HCT116 (cell line): Measurements from ENCODE around the gene NOC4L.

Experiments used
- CEBPB ChIP-seq: IDR thresholded peaks from 2 replicates; pipeline ENCODE4 v1.6.1; 2012; ENCODE audit warnings: low read depth
- POLR2AphosphoS5 ChIP-seq: IDR thresholded peaks from 2 replicates; pipeline ENCODE4 v1.6.1; 2011; ENCODE audit warnings: mild to moderate bottlenecking, low read depth, low read length, moderate library complexity
- RAD21 ChIP-seq: IDR thresholded peaks from 2 replicates; pipeline ENCODE4 v1.6.1; 2012; ENCODE audit warnings: low read depth, mild to moderate bottlenecking
- TF ChIP-seq, protein P1 (sequence below), 3 experiments: fragments of 200-600 bp in 1 of 3; sonication (generic) in 1 of 3; IDR thresholded peaks in 2 of 3; conservative IDR thresholded peaks in 1 of 3; 2 replicates each; pipeline ENCODE4 v1.5.1; 2012 to 2017; ENCODE audit warnings: low read depth in 2 of 3, low read length in 2 of 3, antibody characterized with exemption in 1 of 3, borderline replicate concordance in 1 of 3, control low read depth in 1 of 3, mild to moderate bottlenecking in 1 of 3, mixed read lengths in 1 of 3, mixed run types in 1 of 3, moderate library complexity in 1 of 3; ENCODE audit not compliant: insufficient read depth in 1 of 3
- TF ChIP-seq, protein P2 (sequence below): IDR thresholded peaks from 2 replicates; pipeline ENCODE4 v1.6.1; 2012

DNA sequence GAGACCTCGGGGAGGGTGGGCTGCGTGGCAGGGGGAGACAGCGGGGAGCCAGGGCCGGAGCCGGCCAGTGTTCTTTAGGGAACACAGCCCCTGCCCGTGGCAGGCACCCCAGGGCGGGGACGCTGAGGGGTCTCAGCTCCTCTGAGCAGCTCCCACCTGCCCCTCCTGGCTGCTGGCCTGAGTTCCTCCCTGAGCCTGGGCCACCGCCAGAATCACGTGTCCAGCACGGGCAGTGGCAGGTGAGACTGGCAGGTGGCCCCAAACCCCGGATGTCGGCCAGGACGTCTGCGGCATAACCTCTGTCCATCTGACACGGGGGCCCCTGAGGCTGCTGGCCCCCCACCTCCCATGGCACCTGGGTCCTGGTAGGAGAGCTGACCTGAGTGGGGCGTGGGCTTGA lies 25.1 kb downstream of the NOC4L start:
- TF ChIP-seq, protein P1, sequence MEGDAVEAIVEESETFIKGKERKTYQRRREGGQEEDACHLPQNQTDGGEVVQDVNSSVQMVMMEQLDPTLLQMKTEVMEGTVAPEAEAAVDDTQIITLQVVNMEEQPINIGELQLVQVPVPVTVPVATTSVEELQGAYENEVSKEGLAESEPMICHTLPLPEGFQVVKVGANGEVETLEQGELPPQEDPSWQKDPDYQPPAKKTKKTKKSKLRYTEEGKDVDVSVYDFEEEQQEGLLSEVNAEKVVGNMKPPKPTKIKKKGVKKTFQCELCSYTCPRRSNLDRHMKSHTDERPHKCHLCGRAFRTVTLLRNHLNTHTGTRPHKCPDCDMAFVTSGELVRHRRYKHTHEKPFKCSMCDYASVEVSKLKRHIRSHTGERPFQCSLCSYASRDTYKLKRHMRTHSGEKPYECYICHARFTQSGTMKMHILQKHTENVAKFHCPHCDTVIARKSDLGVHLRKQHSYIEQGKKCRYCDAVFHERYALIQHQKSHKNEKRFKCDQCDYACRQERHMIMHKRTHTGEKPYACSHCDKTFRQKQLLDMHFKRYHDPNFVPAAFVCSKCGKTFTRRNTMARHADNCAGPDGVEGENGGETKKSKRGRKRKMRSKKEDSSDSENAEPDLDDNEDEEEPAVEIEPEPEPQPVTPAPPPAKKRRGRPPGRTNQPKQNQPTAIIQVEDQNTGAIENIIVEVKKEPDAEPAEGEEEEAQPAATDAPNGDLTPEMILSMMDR (IDR thresholded peaks at IDR 0.05 in 2 of 3, conservative IDR thresholded peaks at IDR 0.05 in 1 of 3; ENCODE audit: borderline replicate concordance in 1 of 3, insufficient read depth in 1 of 3, low read depth in 2 of 3, low read length in 2 of 3), result no peak
- TF ChIP-seq CEBPB (no peak), RAD21 (no peak), POLR2AphosphoS5 (no peak)
- TF ChIP-seq, protein P2, sequence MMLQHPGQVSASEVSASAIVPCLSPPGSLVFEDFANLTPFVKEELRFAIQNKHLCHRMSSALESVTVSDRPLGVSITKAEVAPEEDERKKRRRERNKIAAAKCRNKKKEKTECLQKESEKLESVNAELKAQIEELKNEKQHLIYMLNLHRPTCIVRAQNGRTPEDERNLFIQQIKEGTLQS, result no peak
